Measurements from ENCODE around the gene THPO. TPM values are rescaled to one million over a fixed set of nuclear protein-coding genes. Genes with fewer than 3 reads are reported as not detected.
A peak's percentile ranks its signal among the peaks of the same experiment; 100 is the strongest.

Gene THPO
- total RNA-seq, 4 donors from 2014 or later: 0.31 to 0.94 TPM; not detected in 2

DNA sequence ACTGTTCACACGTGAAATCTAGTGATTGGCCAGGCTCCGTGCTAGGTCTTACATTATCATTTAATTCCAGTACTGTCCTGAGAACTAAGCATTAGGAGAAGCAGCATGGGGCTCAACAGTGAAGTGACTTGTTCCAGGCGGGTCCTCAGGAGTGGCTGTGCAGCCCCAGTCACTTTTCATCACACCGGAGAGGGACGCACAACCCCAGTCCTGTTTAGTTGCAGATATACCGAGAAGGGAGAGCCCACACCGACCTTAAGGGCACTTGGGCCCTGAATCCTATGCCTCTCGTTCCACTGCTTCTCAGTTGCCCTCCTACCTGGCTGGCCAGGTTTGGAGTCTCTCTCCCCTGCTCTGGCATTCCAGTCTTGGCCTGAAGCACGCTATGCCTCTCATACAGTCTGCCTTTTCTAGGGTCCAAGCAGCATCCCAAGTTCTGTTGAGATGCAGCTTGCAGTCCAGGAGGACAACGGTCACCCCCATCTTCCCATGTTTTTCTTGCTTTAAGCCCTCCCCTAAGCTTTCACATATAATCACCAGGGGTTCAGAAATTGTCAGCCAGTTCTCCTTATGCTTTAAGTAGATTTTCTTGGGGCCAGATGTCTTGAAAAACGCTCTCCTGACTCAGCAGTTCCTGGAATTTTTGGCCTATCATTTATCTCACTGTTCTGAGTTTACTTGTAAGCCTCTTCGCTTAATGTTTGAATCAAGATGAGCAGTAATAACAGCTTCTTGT, 30.5 kb downstream of the THPO start:
- Histone ChIP-seq H3K36me3 (peaks cover 0 to 44% of the 10 kb centered on the region in 2 donors), H3K27me3 (no peaks in the 10 kb centered on the region), H3K4me1 (peaks cover 0 to 38% (median 5%) of the 10 kb centered on the region in 3 donors), H3K4me3 (no peak overlapping the region), H3K9me3 (no peaks in the 10 kb centered on the region), H3K27ac (no peak overlapping the region)
- no peak for ATAC-seq
- no peak for TF ChIP-seq CTCF (IDR thresholded peaks at IDR 0.05)
- TF ChIP-seq EP300 (IDR thresholded peaks at IDR 0.05): no peak
- TF ChIP-seq POLR2AphosphoS5 (IDR thresholded peaks at IDR 0.05): no peak
- TF ChIP-seq POLR2A (IDR thresholded peaks at IDR 0.05): no peak
- WGBS, 2 donors (ENCODE audit: low coverage in 1 of 2): 44 to 69% methylated on average over 5 to 10 of the region's 12 CpGs

DNA sequence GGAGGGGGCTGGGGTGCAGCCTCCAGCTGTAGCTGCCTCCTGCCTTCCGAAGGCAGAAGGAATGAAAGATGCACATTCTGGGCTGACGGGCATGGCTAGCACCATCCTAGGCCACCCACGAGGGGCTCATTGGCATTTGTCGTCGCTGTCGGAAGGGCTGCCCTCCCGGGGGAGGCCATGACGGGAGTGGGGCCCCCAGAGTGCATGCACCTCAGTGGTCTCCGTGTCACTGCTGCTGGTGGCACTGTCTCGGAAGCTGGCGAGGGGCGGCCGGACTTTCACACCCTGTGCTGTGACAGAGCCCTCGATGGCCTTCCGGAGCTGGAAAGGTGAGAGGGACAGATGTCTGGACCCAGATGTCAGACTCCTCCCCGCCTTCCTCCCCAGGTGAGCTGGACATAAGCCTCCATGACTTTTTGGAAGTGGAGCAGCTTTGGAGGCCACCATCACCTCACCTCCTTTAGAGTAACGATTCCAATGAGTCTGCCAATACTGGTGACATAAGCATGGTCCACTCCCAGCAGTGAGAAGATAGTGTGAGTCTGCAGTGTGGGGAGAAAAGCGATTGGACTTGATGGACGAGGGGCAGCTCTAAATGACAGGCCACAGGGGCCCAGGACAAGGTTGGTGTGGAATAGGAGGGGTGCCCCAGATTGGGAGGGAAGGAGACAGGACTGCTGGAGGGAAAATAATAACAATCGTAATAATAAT, 31.4 kb downstream of the THPO start:
- H3K36me3 ChIP-seq: peaks cover 0 to 50% of the 10 kb centered on the region in 2 donors
- ATAC-seq: no peak
- no peak overlapping the region for H3K27ac ChIP-seq

GRCh38 chr3:184345317-184346144, 32.5 kb downstream of the THPO start:
- ATAC-seq: peak; percentile 76
- peak overlapping the region in 3 of 4 donors; percentile 14 to 48 (median 45) for H3K27ac ChIP-seq
- TF ChIP-seq EP300 (IDR thresholded peaks at IDR 0.05) (no peak), CTCF (IDR thresholded peaks at IDR 0.05) (peak in 3 of 4 experiments; percentile 30 to 40 (median 38))

More for the DNA sequence above, 31.4 kb downstream of the THPO start:
- Histone ChIP-seq H3K27me3 (no peaks in the 10 kb centered on the region), H3K4me1 (peaks cover 0 to 32% (median 5%) of the 10 kb centered on the region in 3 donors), H3K4me3 (no peak overlapping the region), H3K9me3 (no peaks in the 10 kb centered on the region)
- 65 to 77% methylated on average over 2 to 15 of the region's 20 CpGs for WGBS, 2 donors (ENCODE audit: low coverage in 1 of 2)
- TF ChIP-seq POLR2AphosphoS5 (IDR thresholded peaks at IDR 0.05) (no peak), POLR2A (IDR thresholded peaks at IDR 0.05) (no peak), CTCF (IDR thresholded peaks at IDR 0.05) (no peak), EP300 (IDR thresholded peaks at IDR 0.05) (no peak)

GRCh38 chr3:184344579-184345316, 33.3 kb downstream of the THPO start:
- WGBS, 2 donors (ENCODE audit: low coverage in 1 of 2): 33 to 63% methylated on average over 1 to 3 of the region's 24 CpGs
- no peak for ATAC-seq
- H3K27ac ChIP-seq: peak overlapping the region in 3 of 4 donors; percentile 14 to 48 (median 45)

More at GRCh38 chr3:184345317-184346144, 32.5 kb downstream of the THPO start:
- Histone ChIP-seq H3K36me3 (peaks cover 0 to 55% of the 10 kb centered on the region in 2 donors), H3K4me1 (peaks cover 0 to 35% (median 5%) of the 10 kb centered on the region in 3 donors), H3K27me3 (no peaks in the 10 kb centered on the region), H3K4me3 (no peak overlapping the region), H3K9me3 (no peaks in the 10 kb centered on the region)
- WGBS, 2 donors (ENCODE audit: low coverage in 1 of 2): 28 to 45% methylated on average over 8 to 9 of the region's 14 CpGs

More at GRCh38 chr3:184344579-184345316, 33.3 kb downstream of the THPO start:
- TF ChIP-seq CTCF (IDR thresholded peaks at IDR 0.05) (no peak), POLR2AphosphoS5 (IDR thresholded peaks at IDR 0.05) (no peak), POLR2A (IDR thresholded peaks at IDR 0.05) (no peak), EP300 (IDR thresholded peaks at IDR 0.05) (no peak)
- Histone ChIP-seq H3K27me3 (no peaks in the 10 kb centered on the region), H3K4me1 (peaks cover 0 to 36% (median 7%) of the 10 kb centered on the region in 3 donors), H3K9me3 (no peaks in the 10 kb centered on the region), H3K36me3 (peaks cover 0 to 55% of the 10 kb centered on the region in 2 donors), H3K4me3 (no peak overlapping the region)

Data from gastroesophageal sphincter (tissue), 4 donors.